NAMALWA (cell line): ENCODE results near the gene TGM1.
A peak's percentile ranks its signal among the peaks of the same experiment; 100 is the strongest.

Source experiments
- DNase-seq: peaks from one replicate; pipeline ENCODE4 v3.0.0-alpha.2; 2015; ENCODE audit warnings: low spot score

The TGM1 gene

DNA sequence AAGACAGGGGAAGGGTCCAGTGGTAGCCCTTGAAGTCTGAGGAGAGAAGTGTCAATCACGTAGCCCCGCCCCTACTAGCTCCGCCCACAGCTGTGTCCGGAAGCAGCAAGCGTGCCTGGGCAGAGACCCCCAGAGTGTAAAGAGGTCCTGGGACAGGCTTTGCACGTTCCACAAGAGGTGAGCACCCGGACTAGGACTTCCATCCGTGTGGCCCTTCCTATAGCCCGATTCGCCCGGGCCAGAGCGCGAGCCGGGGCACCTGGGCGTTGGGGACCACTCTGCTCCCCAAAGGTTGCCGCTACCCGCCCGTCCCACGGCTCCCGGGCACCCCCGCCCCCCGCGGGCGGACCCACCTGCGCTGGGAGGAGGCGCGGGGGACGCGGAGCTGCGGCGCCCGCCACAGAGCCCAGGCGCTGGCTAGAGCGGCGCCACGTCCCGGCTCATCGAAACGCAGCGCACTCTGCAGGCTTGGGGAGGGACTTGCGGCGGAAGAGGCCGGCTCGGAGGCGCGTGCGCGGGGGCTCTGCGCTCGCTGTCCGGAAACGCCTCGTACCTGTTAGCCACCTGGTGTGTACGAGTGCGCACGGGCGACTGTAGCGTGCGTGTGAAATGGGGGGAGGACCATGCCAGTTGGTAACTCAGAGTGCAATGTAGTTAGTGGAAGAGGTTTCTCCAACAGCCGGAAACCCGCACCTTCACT is 8.3 kb upstream of the TGM1 start, which contains the start of gene RABGGTA:
RABGGTA (minus strand) TSS at position 464 of the 700 bp plus-strand sequence. CDS start 482 bp downstream, outside the sequence.
- peak; percentile 93 for DNase-seq

DNA sequence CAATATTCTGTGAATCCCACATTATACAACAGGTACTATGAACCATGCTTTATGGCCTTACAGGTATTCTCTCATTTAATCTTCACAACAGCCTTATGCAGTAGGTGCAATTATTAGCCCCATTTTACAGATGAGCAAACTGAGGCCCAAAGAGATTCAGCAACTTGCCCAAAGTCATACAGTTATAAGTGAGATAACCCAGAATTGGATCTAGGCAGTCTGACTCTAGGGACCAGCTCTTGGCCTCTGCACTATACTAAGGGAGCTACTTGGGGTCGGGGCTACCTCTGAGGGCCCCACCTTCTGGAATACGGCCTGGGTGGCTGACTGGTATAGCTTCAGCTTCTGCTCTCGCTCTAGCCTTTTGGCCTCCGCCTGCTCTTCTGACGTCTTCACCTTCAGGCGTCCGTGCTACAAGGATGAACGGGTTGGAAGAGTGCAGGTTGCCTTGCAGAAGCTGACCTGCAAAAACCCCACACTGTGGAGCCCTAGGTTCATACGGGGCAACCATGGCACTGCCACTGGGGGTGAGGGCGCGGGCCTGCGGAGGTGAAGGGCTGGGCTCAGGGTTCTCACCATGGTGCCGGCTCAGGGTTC is 7.7 kb upstream of the TGM1 start:
- no peak for DNase-seq

GRCh38 chr14:24269910-24270536 is 7.0 kb upstream of the TGM1 start:
- no peak for DNase-seq

GRCh38 chr14:24269368-24269767 is 6.4 kb upstream of the TGM1 start:
- no peak for DNase-seq

- no peak for DNase-seq
Measured at GRCh38 chr14:24268225-24268624, 5.2 kb upstream of the TGM1 start.

- no peak for DNase-seq
Measured at GRCh38 chr14:24267516-24267915, 4.5 kb upstream of the TGM1 start.

DNA sequence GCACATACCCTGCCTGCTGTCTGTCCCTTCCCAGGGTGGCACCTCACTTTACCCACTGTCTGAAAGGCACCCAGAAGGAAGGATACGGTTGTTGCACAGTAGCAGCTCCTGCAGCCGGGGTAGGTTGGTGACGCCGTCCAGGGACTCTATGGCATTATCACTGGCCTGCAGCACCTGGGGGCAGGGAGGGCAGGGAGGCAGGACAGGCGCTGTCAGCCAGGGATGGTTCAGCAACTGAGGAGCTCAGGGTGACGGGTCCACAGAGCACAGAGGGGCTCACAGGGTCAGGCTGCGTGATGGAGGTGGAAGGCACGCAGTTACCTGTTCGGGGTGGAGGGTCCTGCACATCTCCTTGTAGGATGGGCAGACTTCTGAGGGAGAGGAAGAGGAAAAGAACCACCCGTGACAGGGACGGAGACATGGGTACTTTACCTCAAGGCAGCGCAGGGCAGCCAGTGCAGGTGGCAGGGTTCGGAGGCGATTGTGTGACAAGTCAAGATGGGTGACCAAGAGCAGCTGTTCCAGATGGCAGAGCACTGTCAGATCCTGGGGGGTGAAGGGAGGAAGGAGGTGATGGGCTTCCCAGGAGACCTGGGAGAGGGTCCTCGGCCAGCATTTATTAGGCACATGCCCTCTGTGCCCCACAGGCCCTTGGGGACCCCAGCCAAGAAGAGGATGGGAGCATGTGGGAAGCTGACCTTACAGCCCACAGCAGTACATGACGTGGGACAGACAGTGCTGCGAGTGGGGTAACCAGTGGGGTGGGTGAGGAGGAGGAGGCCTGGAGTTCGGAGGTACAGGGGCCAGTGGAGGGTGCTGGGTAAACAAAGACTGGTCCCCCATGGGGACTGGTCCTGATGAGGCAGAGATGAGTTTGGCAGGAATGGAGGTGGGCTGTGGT is 3.6 kb upstream of the TGM1 start:
- no peak for DNase-seq

GRCh38 chr14:24264298-24264697 is 1.3 kb upstream of the TGM1 start:
- no peak for DNase-seq

DNA sequence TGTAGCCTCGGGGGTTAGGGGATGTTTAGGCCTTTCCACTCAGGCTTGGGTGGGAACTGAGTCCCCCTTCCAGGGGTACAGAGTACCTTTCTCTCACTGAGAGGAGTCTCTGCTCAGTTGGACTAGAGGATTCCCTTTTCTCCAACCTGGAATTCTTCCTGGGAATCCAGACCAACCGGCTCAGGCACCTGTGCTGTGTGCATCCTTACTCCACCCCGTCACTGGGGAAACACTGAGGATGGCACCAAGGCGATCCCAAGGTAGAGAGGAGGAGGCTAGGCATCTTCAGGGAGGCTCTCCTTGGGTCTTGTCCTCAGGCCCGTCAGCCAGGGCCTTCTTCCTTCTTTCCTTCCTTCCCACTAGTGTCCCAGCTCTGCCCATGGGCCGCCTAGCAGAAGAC is 871 bp upstream of the TGM1 start:
- DNase-seq = no peak

DNA sequence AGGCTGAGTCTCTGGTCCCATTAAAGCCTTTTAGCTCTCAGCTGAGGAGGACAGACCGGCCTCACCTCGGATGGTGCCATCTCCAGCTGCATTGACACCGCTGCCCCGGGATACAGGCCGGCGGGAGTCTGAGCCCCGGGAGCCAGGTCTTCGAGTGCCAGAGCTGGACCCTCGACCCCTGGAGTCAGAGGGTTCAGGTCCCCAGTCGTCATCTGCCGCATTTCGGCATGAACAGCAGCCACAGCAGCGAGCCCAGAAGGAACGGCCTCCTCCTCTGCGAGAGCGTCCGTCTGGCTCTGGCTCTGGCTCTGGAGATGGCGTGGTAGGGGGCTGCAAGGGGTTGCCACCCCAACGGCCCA is 1.0 kb downstream of the TGM1 start:
- DNase-seq = no peak

GRCh38 chr14:24261256-24261968 is 1.6 kb downstream of the TGM1 start:
- DNase-seq = no peak

- no peak for DNase-seq
Measured at GRCh38 chr14:24260780-24261157, 2.2 kb downstream of the TGM1 start.

GRCh38 chr14:24260026-24260779 is 2.8 kb downstream of the TGM1 start:
- no peak for DNase-seq

DNA sequence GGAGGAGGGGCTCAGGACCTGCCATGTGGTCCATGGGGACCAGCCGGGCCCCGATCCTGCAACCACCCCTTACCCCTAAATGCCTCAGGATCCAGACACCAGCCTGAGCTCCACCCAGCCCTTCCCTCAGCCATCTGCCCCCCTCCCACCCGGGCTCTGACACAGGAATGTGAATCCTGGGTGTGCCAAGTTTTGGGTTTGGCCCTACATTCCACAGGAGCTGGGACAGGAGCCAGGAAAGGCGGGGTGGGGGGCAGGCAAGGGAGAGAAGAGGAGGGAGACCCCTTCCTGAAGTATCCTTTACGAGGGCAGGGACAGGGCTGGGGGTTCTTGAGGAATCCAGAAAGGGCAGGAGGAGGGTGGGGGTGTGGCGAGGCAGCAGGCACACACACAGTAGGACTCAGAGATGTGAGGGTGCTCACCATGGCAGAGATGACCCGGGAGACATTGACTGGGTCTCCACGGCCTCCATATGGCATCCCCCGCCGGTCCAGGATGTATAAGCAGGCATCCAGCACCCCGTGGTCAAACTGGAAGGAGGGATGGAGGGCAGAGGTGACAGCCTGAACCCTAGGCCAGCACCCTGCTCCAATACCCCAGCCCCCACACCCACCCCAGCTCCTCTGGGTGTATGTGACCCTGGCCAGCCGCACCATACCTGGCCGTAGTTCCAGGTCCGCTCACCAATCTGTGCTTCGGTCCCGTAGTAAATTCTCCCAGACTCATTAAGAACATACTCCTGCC is 3.5 kb downstream of the TGM1 start:
- DNase-seq = no peak

DNA sequence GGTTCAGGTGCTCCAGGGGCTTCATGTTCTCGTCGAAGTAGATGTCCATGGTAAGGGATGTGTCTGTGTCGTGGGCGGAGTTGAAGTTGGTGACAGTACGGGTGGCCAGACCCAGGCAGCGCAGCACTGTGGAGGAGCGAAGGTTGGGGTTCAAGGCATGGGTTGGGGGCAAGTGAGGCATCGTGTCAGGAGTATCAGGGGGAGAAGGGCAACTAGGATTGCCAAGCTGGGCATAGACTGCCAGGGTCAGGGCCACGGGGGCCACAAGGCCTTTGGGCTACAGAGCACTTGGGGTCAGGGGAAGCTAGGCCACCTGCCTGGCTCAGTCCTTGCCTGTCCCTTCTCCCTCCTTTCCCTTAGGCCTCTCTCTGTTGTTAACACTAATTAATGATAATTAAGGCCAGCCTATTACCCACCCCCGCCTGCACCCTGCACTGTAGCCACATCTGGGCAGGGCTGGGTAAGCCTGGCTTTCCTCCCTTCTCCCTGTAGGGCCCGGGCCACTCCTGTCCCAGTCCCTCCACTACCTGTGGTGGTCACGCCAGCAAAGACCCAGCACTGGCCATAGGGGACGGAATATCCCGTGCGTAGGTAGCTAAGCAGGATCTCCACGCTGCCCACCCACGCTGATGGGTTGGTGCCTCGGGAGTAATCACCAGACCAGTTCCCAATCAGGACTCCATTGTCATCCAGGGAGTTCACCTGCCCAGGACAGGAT is 4.3 kb downstream of the TGM1 start:
- no peak for DNase-seq

DNA sequence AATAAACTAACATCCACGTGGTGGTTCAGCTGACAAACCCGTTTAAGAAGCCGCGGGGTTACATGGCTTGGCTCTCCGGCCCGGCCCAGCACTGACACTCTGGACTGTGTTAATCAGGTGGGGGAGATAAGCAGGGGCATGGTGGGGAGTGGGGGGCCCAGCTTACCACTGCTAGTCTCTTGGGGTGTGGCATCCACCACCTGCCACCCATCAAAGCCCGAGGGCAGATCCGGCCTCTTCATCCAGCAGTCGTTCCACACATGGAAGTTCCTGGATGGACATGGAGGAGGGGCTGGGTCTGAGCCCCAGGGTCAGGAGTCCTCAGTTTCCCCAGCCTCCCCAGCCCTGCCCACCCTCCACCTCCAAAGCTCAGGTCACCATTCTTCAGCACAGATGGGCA is 4.9 kb downstream of the TGM1 start:
- no peak for DNase-seq

DNA sequence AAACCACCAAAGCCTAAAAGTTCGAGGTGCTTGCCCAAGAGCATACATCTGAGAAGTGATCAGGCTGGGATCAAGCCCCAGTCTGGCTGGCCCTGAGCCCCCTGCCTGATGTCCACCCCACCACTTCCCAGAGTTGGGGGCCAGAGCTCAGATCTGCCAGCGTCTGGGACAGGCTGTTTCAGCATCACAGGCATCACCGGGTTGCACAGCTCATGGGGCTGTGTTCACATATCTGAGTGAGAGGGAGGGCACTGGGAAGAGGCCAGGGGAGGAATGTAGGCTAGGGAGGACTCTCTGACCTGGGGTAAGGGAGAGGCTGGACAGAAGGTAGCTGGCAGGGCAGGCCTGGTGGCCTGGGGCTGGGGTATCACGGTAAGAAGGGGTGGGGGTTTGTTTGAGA is 6.0 kb downstream of the TGM1 start:
- no peak for DNase-seq

DNA sequence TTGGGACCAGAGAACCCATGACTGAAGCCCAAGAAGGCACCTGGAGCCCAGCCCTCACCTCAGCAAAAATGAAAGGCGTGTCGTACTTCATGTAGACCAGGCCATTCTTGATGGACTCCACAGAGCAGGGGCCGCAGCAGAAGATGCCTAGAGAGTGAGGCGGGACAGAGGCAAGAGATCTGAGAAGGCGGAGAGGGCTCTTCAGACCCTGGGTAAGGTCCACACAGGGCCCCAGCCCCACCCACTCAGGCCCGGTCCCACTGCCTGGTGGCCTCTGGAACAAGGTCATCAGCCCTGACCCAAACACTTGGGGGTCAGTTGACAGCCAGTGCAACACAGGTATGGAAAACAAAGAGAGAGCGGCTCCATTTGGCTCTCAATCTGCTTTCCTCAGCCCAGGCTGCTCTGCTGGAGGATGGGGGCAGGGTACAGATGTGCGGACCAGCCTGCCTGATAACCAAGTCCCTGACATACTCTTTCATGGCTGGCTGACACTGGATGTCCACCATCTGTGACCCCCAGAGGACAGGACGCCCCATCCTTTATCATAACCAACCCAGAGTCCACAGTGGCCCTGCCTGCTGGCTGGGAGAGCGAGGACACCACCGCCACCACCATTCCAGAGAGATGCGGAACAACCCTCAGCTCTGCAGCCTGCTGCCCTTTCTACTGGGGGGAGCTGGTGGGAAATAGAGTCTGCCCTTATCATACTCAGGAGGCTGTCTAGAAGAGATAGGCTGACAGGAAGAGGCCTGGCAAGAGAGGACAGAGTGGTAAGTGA is 6.9 kb downstream of the TGM1 start:
- no peak for DNase-seq

DNA sequence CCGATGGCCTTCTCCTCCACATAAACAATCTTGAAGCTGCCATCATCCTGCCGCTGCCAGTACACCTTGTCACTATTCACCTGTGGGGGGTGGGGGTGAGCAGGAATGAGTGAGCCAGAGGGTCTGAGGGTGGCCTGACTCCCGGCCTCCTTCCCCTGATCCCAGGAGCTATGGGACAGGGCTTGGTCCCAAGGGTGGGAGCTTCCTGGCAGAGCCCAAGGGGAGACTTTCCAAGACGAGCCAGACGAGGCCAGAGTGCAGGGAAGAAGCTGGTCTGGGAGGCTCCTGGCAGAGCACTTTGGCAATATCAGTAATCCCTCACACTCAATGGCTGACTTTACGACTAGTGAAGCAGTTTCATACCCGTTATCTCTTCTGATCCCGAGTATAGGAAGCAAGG is 7.5 kb downstream of the TGM1 start:
- no peak for DNase-seq
